ENCODE data around the gene TLCD3B. TPM values are rescaled to one million over a fixed set of nuclear protein-coding genes. Genes with fewer than 3 reads are reported as not detected.

TLCD3B gene
- total RNA-seq, 1 experiment from 2014 or later = 20.9 TPM

DNA sequence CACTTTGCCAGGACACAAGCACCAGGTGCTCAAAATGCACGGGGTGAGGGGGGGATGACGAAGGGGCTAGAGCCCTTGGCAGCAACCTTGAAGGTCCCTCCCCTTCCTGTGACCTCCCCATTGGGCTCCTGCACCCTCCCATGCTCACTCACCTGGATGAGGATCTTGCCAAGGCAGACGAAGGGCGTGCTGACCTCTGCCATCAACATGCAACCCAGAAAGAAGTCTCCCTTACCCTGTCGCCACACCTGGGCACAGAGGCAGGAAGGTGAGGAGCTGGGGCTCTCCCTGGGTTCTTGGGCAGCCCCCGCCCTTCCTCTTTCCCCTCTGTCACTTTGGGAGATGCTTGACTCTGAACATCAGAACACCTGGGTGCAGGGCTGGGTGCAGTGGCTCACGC, 5.5 kb downstream of the TLCD3B start:
- H3K79me2 ChIP-seq (ENCODE audit: insufficient read depth, low read length) = no peaks in the 10 kb centered on the region; the same call in 1 of the 2 replicates
- peaks cover 6 to 16% (median 10%) of the 10 kb centered on the region in 3 experiments; a peak in 5 of 7 replicates for H3K36me3 Mint-ChIP-seq (ENCODE audit: insufficient read depth in 1 of 3, low read depth in 3 of 3)
- H4K5ac ChIP-seq (ENCODE audit: insufficient read length, low read depth, low read length) = no peak overlapping the region

More for the DNA sequence above, 5.5 kb downstream of the TLCD3B start:
- no CpG with 5 or more reads among the region's 7 CpGs for whole genome bisulfite sequencing (ENCODE audit: extremely low coverage, insufficient read length, low lambda C conversion rate)
- no peak overlapping the region for H3K4me3 Mint-ChIP-seq
- no peak overlapping the region for H3K14ac ChIP-seq (ENCODE audit: insufficient read depth, low read length)
- H3T11ph ChIP-seq (ENCODE audit: low read length) = no peak overlapping the region
- H3K27ac ChIP-seq (ENCODE audit: insufficient read length, low read depth, low read length) = no peak overlapping the region
- TF ChIP-seq, protein P1, sequence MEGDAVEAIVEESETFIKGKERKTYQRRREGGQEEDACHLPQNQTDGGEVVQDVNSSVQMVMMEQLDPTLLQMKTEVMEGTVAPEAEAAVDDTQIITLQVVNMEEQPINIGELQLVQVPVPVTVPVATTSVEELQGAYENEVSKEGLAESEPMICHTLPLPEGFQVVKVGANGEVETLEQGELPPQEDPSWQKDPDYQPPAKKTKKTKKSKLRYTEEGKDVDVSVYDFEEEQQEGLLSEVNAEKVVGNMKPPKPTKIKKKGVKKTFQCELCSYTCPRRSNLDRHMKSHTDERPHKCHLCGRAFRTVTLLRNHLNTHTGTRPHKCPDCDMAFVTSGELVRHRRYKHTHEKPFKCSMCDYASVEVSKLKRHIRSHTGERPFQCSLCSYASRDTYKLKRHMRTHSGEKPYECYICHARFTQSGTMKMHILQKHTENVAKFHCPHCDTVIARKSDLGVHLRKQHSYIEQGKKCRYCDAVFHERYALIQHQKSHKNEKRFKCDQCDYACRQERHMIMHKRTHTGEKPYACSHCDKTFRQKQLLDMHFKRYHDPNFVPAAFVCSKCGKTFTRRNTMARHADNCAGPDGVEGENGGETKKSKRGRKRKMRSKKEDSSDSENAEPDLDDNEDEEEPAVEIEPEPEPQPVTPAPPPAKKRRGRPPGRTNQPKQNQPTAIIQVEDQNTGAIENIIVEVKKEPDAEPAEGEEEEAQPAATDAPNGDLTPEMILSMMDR (conservative IDR thresholded peaks at IDR 0.05) = no peak
- no peaks in the 10 kb centered on the region for H3K27me3 ChIP-seq (ENCODE audit: insufficient read depth, low read length)
- peaks cover 3% of the 10 kb centered on the region; the same call in 1 of the 2 replicates for H3K4me1 ChIP-seq (ENCODE audit: insufficient read depth, low read length)
- H3K9ac ChIP-seq (ENCODE audit: extremely low read depth, insufficient read length, low read length) = no peak overlapping the region
- peaks cover 15% of the 10 kb centered on the region for H3K23me2 ChIP-seq (ENCODE audit: insufficient read length, low read depth, low read length, poor library complexity, severe bottlenecking)
- peaks cover 16 to 32% of the 10 kb centered on the region in 2 experiments for H3K4me1 Mint-ChIP-seq
- H4K91ac ChIP-seq (ENCODE audit: insufficient read length, low read depth, low read length) = no peak overlapping the region
- H2BK20ac ChIP-seq (ENCODE audit: low read depth, low read length, poor library complexity, severe bottlenecking) = no peak overlapping the region
- no peaks in the 10 kb centered on the region for H3K9me3 ChIP-seq (ENCODE audit: control insufficient read depth, low read depth, low read length)
- no peaks in the 10 kb centered on the region for H3K79me1 ChIP-seq (ENCODE audit: insufficient read depth, low read depth, low read length, poor library complexity, severe bottlenecking)
- no peak overlapping the region for H2BK120ac ChIP-seq (ENCODE audit: low read depth, low read length, poor library complexity, severe bottlenecking)
- no peaks in the 10 kb centered on the region for H4K20me1 ChIP-seq (ENCODE audit: control insufficient read depth, insufficient read depth, insufficient read length)
- H2BK15ac ChIP-seq (ENCODE audit: low read depth, low read length) = no peak overlapping the region
- no peak for DNase-seq
- H3K4ac ChIP-seq (ENCODE audit: low read depth, low read length) = no peak overlapping the region
- no peaks in the 10 kb centered on the region; a peak in 1 of 5 replicates for H3K9me3 Mint-ChIP-seq
- no peak overlapping the region for H2AK5ac ChIP-seq (ENCODE audit: insufficient read length, low read length)
- H3K27ac Mint-ChIP-seq = peak overlapping the region in 1 of 3 experiments; percentile 43; a peak in 1 of 7 replicates
- H3K18ac ChIP-seq (ENCODE audit: insufficient read length, low read depth, low read length) = no peak overlapping the region
- no peak overlapping the region for H2BK5ac ChIP-seq (ENCODE audit: insufficient read length, low read length)
- H4K8ac ChIP-seq (replicated peaks; ENCODE audit: insufficient read length, low read depth, low read length) = no peak overlapping the region
- H2BK12ac ChIP-seq (ENCODE audit: insufficient read length, low read depth, low read length) = no peak overlapping the region
- no peak overlapping the region for H3K23ac ChIP-seq (ENCODE audit: insufficient read length, low read depth, low read length)
- no peak overlapping the region for H3K56ac ChIP-seq (ENCODE audit: insufficient read length, low read depth, low read length)
- H3K27me3 Mint-ChIP-seq (ENCODE audit: low read depth) = no peaks in the 10 kb centered on the region; the same call in 1 of the 2 replicates
- no peak overlapping the region for H2AFZ ChIP-seq (ENCODE audit: low read length)
- no peak overlapping the region for H3K4me2 ChIP-seq (ENCODE audit: insufficient read depth, insufficient read length, low read length)

Data from H9 (cell line).